ENCODE data around the gene UCK1.

DNA sequence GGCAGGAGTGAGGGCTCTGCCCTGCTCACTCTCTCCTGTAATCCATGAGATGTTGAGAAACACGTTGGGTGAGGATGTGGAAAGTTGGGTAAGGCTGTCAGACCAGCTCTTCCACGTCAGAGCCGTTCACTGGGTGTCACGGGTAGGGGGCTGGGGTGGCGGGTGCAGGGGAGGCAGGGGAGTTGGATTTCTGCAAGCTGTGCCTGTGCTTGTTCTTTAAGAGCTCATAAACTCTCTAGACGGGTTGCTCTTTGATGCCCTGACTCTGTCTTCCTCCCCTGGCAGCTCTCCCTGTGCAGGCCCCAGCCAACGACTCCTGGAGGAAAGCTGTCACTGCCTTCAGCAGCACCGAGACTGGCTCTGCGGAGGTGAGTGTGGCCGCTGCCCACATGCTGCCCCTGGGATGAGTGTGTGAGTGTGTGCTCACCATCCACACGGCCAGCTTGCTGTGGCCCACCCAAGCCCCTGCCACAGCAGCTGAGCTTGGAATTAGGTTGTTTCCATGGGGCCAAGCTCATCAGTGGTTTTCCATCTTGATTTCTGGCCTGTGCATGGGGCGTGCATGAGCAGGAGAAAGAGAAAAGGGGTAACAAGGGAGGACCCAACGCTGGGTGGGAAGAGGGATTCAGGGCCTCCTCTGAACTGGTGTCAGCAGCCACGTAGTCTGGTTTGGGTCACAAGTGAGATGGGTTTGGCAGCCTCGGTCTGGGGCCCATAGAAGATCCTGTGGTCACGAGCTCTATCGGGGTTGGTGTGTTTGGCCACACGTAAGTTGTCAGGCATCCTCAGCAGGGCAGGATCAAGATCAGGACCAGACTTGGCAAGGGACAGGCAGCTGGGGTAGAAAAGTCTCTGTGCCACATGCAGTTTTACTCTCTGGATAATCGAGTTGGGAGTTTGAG is 49.4 kb downstream of the UCK1 start:
- TF ChIP-seq MAZ (IDR thresholded peaks at IDR 0.05; ENCODE audit: borderline replicate concordance, low read depth, low read length) (no peak), NFE2L2 (IDR thresholded peaks at IDR 0.05; ENCODE audit: low read depth, low read length) (no peak), RAD21 (IDR thresholded peaks at IDR 0.05; ENCODE audit: low read length) (no peak), SMC3 (IDR thresholded peaks at IDR 0.05; ENCODE audit: low read depth, low read length) (no peak), POLR2A (IDR thresholded peaks at IDR 0.05; ENCODE audit: low read depth, low read length) (no peak), RFX5 (IDR thresholded peaks at IDR 0.05; ENCODE audit: low read depth, low read length) (no peak), BHLHE40 (IDR thresholded peaks at IDR 0.05; ENCODE audit: low read depth, low read length) (no peak)
- TF ChIP-seq, protein P1, sequence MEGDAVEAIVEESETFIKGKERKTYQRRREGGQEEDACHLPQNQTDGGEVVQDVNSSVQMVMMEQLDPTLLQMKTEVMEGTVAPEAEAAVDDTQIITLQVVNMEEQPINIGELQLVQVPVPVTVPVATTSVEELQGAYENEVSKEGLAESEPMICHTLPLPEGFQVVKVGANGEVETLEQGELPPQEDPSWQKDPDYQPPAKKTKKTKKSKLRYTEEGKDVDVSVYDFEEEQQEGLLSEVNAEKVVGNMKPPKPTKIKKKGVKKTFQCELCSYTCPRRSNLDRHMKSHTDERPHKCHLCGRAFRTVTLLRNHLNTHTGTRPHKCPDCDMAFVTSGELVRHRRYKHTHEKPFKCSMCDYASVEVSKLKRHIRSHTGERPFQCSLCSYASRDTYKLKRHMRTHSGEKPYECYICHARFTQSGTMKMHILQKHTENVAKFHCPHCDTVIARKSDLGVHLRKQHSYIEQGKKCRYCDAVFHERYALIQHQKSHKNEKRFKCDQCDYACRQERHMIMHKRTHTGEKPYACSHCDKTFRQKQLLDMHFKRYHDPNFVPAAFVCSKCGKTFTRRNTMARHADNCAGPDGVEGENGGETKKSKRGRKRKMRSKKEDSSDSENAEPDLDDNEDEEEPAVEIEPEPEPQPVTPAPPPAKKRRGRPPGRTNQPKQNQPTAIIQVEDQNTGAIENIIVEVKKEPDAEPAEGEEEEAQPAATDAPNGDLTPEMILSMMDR (conservative IDR thresholded peaks at IDR 0.05; ENCODE audit: low read depth, low read length) = no peak
